Stimulated activated CD8-positive, alpha-beta memory T cell treated with anti-CD3 and anti-CD28 coated beads, Interleukin-4, amount 100 ng/mL, for 4 hours (primary cell): ENCODE measurements around the gene OSBPL2.

Experiments
- DNase-seq, 2 donors: peaks; one replicate each; pipeline ENCODE4 v3.0.0-alpha.2; 2020; ENCODE audit warnings: low read depth in 2 of 2, low spot score in 1 of 2

Gene OSBPL2

DNA sequence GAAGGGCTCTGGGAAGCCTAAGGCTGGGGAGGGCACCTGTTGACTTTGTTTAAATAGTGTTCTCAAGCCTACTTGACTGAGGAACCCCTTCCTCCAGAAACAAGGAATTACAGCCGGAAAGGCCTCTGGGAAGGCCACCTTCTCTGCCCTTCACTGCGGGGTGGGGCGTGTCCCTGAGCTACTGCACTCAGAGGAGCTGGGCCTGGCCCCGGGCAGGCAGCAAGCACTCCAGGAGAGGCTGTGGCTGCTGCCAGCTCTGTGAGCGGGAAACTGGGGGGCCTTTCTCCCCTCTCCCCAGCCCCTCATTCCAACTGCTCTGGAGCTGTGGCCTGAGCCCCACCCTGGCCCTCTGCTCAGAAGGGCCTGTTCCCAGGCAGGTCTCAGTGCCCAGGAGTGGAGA is 4.0 kb upstream of the OSBPL2 start:
- no peak for DNase-seq

DNA sequence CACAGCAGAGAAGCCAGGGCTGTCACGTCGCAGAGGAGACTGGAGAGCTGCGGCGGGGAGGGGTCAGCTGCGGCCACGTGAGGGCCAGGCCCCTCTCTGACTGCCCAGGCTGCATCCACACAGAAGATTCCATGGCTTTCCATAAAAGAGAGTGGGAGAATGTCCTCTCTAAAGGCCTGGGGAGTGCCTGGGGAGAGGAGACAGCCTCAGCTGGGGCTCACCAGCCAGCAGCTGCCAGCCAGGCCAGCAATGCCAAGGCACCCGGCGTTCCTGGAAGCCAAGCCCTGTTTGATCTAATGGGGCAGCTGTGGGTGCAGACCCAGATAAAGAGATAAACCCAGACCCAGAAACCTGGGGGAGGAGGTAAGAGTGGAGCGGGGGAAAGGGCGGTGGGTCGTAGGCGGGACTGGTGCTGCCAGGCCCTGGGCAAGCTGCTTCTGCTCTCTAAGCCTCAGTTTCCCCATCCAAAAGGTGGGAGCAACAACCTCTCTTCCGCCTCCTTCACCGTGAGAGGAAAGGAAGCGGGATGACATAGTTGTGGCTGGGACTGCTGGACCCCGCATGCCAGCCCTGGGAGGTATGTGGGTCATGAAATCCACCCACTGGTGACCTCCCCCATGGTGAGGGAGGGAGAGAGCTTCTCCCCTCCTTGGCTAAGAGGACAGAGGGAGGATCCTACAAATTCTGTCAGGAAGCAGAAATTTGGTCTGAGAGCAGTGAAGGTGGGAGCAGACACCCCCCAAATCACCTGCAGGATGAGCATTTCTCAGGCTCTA is 3.1 kb upstream of the OSBPL2 start:
- no peak for DNase-seq

DNA sequence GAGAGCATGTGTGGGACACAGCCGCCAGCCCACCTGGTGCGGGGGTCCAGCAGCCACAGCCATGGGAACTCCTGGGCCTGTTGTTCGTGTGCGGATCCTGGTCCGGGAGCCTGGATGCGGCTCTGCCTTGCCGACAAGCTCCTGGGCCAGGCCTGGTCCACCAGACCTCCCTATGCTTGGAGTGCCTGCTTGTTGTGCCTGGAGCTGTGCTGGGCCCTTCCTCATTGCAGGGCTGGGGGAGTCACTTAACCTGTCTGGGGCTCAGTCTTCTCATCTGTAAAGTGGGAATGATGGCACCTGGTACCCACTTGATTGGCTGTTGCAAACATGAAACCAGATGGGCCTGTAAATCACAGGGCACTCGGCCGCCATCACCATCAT is 2.6 kb upstream of the OSBPL2 start:
- DNase-seq, result no peak

DNA sequence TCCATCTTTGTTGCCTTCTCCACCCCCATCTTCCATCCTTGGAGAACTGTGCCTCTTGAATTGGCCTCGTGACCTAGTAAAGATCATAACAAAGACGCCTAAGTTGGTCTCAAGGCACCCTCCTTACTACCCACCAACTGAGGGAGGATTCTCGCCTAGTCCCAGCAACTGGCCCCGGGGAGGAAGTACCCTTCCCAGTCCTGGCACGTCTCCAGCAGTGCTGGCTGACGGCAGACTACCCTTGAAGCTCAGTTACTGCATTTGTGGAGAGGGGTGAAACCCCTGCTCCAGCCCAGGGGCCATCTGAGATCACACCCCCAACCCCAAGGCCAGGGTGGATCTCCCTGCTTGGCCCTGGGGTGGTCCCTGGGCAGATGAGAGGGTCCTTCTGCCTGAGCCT is 2.1 kb upstream of the OSBPL2 start:
- DNase-seq, result no peak

DNA sequence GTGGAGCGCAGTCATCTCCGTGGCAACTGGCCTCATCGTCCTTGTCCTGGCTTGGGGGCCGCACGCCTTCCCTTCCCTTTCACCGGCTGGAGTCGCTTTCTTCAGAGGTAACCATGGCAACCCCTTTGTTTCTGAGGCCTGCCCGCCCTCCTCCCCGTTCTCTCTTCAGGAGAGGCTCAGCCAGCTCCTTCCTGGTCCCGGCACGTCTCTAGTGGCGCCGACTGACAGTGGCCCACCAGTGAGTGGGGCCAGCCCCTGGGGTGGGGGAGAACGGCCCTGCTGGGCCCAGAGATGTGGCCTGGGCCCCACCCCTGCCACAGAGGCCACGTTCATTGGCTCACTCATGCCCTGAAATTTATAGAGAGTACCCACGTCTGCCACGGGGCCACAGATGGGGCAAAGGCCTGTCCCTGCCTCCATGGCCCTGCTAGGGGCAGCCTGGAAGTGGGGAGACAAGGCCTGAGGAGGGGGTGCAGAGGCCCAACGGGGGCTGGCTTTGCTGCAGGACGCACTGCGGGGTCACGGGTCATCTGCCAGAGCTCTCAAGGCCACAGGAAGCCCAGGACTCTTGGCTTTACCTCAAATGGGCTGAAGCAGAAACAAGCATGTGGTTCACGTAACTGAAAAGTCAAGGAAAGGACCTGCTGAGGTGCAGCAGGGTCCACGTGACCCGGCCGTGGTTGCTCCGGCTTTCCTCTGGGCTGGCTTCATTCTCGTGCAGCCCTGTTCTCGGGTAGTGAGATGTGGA is 1.4 kb upstream of the OSBPL2 start:
- no peak for DNase-seq

DNA sequence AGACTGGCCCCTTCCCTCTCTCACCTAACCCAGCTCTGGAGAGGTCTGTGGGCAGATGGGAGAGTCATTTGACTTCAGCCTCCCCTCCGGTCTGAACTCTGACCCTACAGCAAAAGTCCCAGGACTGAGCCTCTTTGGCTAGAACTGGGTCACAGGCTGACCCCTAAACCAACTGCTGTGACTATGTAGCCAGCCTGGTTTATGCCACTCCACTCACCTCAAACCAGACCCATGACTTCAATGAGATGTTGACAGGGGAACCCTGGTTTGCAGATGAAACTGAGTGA is 864 bp upstream of the OSBPL2 start:
- DNase-seq, result no peak

DNA sequence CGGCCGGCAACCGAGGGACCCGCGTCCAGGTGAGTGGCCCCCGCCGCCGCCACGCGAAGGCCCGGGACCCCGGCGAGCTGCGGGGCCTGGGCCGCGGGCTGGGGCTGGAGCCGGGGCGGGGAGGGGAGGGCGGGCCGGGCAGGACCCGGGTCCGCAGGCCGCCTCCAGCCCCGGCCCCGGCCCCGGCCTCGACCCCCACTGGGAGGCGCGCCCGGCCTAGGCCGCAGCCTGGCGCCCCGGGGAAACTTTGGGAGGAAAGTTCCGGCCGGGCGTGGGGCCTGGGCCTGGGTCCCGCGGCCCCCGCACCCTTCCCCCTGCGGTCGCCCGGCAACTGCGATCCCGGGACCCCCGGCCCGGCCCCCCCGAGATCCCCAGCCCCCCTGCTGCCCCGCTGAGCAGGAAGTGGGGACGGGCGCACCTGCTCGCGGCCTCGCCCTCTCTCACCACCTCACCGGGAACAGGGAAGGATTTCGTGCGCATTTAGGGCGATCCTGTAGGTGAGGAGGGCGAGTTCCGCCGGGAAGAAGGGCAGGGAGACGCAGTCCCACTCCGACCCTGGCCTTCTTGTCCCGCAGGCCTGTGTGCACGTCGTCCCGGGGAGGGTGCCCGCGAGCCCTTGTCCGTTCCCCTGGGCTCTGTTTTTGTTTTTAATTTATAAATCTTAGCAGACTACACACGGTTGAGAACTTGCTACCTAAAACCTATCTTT is 402 bp downstream of the OSBPL2 start:
- DNase-seq, result no peak

DNA sequence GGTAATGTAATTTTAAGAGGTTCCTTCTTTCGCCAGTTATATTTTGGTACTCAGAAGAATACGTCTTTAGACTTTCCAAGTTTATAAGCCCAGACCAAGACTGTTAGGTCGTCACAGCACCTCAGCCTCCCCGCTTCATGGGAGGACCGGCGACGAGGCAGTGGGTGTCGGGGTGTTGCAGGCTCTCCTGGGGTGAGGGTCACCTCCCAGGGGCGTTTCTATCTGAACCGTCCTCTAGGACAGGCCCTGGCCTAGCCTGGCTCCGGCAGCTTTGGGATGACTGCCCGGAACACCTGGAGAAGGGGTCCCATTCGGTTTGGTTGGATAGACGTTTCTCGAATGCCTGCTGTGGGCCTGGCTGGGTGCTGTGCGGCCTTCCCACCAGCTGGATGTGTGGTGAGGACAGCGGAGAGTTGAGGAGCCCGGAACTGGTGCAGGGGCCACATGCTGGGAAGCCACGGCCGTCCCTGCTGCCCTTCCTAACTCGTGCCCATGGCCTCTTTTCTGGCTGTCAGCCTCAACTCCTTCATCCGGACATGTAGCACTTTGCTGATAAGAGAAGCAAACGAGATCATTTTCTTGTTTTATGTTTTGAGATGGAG is 1.1 kb downstream of the OSBPL2 start:
- DNase-seq, result no peak

DNA sequence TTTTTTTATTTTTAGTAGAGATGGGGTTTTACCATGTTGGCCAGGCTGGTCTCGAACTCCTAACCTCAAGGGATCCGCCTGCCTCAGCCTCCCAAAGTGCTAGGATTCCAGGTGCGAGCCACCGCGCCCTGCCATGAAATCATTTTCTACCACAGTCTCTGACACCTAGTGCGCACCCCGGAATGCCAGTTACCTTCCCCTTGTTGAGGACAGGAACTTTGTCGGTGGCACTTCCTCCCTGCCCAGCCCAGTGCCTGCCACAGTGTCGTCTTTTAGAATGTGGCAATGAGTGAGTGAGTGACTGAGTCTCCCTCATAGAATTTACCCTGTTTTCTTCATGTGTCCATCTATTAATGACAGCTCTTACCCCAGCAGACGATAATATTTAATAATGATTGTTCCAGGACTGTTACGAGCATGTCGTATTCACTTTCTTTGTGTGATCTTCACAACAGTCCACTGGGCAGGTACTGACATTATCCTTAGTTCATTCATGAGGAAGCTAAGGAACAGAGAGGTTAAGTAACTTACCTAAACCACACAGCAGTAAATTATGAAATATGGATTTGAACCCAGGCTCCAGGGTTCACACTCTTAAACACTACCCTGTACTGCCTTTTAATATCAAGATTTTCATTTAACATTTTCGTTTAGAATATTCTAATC is 1.8 kb downstream of the OSBPL2 start:
- DNase-seq, result no peak

DNA sequence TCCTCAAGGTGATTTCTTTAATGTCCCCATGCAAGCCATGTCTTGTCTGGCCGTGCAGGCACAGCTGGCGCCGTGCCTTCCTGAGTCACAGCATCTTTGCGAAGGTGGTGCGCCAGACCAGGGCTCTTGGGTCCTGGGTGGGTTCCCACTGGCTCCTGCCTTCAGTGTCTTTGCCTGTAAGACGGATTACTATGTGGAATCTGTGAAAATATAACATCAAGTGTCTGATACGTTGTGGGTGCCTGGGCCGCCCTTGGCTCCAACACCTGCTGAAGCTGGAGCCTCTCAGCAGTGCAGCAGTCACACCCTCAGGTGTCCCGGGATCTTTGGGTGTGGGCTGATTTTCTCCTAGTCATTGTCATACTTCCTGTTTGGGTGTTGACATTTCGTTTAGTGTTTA is 3.2 kb downstream of the OSBPL2 start:
- DNase-seq, result no peak

DNA sequence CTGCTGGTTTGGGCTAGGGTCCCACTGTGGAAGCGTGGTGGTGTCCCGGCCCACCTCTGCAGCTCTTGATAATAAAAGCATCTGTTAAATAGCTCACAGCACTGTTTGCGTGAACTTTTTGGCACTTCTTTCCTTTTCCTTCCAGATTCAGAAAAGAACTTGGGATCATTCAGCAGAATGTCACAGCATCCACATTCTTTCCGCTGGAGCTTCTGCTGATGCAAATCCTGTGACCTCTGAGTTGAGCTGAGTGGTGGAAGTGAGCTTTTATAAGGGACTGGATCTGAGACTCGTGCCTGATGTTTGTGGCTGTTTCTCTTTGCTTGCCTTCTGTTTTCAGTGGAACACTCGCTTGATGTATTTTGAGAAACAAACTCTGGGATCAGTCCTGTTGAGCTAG is 3.9 kb downstream of the OSBPL2 start:
- no peak for DNase-seq

DNA sequence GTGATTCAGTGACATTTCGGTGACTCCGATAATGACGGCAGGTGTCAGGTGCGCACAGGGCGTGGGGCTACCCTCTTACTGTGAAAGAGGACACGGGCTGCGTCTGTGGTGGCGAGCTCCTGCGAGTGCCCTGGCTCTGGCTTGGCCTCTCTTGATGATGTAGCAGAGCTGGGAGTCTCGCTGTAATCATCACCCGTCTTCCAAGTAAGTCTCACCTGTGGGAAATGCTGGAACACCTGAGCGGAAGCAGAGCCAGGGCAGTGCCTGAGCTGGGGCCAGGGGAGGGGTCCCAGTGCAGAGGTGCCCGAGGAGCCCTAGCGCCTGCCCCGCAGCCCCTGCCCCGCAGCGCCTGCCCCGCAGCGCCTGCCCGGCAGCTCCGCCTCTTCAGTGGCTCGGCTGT is 4.8 kb downstream of the OSBPL2 start:
- DNase-seq, result no peak

DNA sequence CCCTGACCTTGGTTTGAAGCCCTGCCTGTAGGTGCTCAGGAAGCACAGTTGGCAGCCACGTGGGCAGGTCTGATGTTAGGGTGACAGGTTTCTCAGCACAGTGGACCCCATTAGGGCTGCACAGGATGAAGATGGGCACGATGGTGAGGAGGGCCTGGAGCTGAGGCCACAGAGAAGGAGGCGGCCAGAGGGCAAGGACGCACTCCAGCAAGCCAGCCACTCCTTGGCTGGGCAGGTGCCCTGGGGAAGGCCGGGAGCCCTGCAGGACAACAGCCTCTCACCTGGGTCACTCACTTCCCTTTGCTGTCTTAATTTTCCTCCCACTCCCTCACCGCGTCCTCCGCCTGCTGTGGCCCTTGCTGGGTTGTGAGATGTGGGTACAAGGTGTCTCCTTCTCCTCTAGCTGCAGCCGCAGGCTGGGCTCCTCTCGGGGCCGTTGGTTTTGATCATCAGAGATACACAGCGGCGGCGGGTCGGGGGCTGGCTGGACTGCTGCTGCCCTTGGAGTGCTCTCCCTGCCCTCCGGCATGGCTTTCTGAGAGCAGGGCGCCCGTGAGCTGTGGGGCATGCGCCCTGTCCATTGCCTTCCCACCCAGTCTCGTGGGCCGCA is 5.7 kb downstream of the OSBPL2 start:
- no peak for DNase-seq

DNA sequence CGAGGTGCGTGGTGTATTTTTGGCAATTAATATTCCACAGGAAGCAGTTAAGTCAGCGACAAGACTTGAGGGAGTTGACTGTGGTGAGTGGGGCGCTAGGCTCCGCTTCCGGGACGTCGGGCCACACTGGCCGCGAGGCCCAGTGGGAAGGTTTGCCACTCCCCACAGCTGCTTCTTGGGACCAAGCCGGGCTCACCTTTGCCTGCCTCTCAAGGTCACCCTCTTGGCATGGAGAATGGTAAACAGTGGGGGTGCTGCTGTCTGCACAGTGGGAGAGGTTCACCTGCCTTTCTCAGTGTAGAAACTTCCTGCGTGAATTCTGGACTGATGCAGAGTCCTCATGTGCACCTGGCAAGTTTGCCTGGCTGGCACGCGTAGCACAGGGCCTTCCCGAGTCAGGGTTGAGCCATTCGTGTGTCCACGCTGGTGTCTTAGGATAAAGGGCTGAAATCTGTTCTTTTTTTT is 6.4 kb downstream of the OSBPL2 start:
- DNase-seq, result no peak

DNA sequence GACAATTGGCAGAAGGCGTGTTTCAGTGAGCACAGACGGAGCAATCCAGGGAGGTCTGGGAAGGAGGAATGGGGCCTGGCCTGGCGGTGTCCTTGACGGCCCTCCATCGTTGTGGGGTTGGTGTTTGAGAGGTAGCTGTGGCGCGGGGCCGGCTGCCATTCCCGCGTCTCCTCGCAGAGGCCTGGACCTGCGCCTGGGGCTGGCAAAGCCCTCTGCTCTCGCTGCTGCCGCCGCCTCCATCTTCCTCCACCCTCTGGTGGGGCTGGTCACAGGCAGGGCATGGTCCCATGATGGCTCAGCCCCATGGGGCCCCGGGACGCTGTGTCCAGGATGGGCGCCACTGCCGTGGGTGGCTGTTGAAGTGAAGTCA is 7.6 kb downstream of the OSBPL2 start:
- DNase-seq, result no peak

DNA sequence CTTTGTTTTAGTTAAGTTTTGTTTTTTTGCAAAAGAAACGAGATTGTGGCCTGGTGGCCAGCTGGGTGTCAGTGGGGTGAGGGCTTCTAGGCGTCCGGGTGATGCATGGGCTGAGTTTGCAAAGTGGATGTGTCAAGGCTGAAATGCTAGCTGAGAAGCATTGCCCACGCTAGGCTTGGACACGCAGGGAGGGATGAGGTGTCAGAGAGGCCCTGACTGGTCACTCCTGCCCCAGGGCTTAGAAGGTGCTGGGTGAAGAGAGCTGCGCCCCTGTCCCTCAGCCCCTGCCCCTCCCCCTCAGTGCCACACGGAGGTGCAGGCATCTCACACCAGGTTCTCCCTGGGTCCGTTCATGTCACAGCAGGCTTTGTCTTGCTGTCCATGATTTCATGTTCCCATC is 8.1 kb downstream of the OSBPL2 start:
- no peak for DNase-seq

DNA sequence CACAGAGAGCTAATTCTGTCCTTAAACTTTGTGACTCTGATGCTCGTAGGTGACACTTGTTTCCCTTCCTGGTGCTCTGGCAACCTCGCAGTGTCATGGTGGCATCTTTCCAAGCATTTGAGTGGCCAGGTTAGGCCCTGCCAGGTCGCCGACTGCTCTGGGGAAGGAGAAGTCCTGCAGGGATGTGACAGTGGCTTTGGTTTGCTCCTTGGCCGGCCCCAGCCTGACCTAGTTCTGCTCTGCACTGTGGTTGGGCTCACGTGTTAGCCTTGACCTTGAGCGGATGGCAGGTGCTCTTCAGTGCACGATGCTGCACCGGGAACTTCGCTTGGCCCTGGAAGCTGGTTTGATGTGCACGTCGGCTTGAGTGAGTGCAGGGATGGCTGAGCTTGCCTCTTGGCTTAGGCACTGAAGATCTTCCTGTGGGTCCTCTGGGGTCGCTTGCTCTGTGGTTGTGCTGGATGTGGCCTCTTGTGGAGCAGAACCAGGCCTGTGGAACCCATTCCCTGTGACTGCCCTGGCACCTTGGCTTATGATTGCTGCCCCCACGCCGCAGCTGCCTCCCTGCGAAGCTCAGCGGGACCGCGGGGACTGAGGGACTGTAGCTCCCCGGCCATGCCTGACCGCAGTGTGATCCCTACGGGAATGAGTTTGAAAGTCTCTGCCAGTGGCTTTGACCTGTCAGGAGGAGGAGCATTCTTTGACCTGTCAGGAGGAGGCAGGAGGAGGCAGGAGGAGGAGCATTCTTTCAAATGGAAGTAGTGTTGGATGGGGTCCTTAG is 8.7 kb downstream of the OSBPL2 start:
- DNase-seq, result no peak

DNA sequence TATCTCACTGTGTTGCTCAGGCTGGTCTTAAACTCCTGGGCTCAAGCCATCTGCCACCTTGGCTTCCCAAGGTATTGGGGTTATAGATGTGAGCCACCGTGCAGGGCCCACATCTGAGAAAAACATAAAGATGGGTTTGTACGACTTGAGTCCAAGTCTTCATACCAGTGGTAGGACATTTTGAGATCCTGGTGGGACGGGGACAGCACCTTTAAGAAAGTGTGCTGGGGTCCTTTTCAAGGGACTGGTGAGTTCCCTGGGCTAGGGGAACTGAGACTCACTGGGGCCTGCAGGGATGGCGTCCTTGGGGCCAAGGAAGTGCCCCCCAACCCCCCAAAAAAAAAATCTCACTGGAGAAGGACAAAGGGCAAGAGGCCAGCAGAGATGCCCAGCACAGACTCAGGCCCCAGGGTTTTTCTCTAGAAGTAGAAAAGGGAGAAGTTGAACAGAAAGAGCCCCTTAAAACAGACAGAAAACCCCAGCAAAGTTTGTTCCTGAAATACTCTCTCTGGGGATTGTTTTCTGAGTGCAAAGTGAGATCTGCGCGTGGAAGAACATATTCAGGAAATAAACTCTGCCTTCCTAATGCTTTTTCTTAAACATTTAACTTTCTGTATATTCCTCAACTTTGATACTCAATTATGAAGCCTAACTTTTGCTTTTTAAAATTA is 10.7 kb downstream of the OSBPL2 start:
- no peak for DNase-seq

DNA sequence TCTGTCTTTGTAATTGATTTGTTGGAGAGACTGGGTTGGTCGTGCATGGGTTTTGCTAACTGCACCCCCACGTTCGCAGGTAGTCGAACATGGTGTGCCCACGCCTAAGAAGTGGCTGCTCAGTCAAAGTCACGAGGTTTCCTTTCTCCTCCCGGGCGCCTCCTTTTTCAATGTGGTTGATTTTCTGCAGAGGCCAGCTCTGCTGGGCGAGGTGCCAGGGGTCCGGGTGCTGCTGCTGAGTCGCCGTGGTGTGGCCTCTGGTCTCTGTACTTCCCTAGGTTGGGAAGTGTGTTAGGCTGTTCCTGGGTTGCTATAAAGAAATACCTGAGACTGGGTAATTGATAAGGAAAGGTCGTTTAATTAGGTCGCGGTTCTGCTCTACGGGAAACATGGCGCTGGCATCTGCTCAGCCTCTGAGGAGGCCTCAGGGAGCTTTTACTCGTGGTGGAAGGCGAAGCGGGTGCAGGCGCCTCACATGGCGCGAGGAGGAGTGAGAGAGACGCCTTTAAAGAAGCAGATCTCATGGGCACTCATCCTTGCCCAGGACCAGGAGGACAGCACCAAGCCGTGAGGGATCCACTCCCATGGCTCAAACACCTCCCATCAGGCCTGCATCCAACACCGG is 14.1 kb downstream of the OSBPL2 start:
- DNase-seq, result no peak
